GM12875 (cell line): ENCODE data around the gene IFTAP.

Source experiments
- H3K4me3 ChIP-seq: one replicate; pipeline ENCODE4 v1.5.1; 2011; ENCODE audit warnings: low read depth, low read length, control low read depth
- TF ChIP-seq, protein P1 (sequence below): IDR thresholded peaks from 2 replicates; pipeline ENCODE4 v1.5.1; 2011; ENCODE audit warnings: low read depth, mild to moderate bottlenecking, control low read depth, inconsistent platforms, low read length, moderate library complexity, borderline replicate concordance; ENCODE audit not compliant: insufficient read depth

IFTAP gene

DNA sequence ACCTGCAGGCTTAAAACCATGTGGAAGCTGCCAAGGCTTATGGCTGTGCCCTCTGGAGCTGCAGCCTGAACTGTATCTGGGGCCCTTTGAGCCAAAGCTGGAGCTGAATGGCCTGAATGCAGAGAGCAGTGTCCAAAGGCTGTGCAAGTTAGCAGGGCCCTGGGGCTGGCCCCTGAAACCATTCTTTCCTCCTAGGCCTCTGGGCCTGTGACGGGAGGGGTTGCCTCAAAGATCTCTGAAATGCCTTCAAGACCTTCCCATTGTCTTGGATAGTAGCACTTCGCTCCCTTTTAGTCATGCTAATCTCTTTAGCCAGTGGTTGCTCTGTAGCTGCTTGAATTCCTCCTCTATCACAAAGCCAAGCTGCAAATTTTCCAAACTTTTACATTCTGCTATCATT, 12.8 kb upstream of the IFTAP start:
- H3K4me3 ChIP-seq: no peak overlapping the region
- TF ChIP-seq, protein P1, sequence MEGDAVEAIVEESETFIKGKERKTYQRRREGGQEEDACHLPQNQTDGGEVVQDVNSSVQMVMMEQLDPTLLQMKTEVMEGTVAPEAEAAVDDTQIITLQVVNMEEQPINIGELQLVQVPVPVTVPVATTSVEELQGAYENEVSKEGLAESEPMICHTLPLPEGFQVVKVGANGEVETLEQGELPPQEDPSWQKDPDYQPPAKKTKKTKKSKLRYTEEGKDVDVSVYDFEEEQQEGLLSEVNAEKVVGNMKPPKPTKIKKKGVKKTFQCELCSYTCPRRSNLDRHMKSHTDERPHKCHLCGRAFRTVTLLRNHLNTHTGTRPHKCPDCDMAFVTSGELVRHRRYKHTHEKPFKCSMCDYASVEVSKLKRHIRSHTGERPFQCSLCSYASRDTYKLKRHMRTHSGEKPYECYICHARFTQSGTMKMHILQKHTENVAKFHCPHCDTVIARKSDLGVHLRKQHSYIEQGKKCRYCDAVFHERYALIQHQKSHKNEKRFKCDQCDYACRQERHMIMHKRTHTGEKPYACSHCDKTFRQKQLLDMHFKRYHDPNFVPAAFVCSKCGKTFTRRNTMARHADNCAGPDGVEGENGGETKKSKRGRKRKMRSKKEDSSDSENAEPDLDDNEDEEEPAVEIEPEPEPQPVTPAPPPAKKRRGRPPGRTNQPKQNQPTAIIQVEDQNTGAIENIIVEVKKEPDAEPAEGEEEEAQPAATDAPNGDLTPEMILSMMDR: no peak

DNA sequence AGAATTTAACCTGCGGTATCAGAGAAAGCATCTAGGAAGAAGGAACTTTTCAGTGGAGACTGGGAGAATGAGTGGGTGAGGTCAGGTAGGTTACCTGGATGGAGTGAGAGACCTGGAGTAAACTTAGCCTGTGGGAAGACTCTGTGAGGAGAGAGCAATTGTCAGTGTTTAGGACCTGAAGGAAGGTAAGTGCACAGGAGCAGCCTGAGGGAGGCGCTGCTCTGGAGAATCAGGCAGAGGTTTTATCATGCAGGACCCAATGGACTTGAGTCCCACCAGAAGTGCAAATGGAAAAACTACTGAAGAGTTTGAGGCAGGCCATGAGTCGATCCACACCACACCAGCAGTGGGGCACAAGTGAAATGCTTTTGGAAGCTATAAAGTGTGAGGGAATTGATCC, 10.6 kb upstream of the IFTAP start:
- TF ChIP-seq, protein P1: no peak
- H3K4me3 ChIP-seq: no peak overlapping the region

DNA sequence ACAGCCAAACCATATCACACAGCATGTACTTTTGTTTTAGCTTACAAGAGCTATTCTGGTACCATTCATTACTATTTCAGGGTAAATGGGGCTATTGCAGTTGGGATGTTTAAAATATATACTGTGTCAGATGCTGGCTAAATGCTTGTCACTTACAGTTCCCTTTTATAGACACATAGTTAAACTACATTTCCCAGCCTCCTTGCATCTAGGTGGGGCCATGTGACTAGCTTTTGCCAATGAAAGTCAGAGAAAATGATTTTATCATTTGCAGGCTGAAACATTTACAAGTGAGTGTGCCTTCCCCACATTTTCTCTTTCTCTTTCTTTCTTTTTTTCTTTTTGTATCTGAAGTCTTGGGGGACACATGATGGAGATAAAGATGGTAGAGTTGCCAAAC, 7.8 kb upstream of the IFTAP start:
- TF ChIP-seq, protein P1: no peak

DNA sequence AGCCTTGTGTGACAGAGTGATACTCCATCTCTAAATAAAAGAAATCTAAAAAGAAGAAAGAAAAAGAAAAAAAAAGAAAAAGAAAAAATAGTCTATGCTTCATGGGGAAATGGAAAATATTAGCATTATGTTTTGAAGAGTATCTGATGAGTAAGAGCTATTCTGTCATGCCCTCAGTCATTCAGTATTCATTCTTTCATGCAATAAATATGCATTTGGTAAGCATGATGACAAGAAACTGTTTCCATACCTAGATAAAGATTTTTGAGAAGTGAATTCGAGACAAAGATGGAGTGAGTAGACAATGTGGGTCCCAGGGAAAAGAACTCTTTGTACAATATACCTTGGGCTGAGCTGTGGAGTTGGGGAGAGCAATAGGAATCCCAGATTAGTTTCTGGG, 6.2 kb upstream of the IFTAP start:
- TF ChIP-seq, protein P1: no peak

More for the DNA sequence above, 7.8 kb upstream of the IFTAP start:
- no peak overlapping the region for H3K4me3 ChIP-seq

DNA sequence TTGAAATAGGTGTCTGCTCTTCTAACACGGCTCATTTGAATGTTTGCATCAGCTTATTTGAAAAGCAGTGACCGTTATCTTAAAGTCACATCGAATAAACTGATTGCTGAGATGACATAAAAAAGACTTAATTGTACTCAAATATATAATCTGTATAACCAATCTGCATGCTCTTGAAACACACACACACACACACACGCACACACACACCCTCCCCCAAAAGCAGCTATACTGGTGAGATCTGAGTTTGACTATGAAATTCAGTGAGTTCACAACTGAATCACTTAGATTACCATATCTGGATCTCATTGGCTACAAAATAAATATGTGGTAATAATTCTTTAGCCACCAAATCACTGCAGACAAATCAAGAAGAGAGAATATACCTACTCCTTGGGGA, 3.8 kb upstream of the IFTAP start:
- TF ChIP-seq, protein P1: no peak
- no peak overlapping the region for H3K4me3 ChIP-seq

More for the DNA sequence above, 6.2 kb upstream of the IFTAP start:
- H3K4me3 ChIP-seq: no peak overlapping the region

DNA sequence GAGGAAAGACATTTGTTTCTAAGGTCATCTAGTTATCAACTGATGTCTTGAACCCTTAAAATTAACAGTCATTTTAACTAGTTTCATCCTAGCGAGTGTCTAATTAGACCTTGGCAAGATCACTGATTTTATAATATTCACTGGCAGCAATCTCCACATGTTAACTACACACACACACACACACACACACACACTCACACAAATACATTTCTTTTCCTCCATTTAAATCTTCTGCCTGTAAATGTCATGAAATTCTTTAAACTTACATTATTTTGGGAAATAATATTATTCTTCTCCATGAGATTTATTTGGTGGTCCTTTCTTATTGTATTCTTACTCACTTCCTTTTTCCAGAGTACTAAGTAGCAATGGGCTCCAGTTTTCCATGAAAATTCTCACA, 2.9 kb upstream of the IFTAP start:
- no peak overlapping the region for H3K4me3 ChIP-seq

DNA sequence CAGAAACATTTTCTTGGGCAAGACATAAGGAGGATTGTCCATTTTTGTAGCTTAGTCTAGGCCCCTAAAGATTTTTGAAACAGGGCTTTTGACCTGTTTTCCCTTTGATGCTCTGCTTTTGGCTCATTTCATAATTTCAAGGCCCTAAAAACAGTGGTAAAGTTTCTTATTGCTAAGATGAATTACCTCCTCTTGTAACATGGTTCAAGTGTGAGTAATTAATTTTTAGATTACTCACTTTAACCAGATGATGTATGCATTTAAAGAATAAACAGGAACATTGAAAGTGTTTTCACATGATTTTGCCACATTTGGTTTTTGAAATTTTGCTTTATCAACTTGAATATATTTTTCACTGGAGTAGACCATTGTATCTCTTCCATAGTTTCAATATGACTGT, 2.6 kb downstream of the IFTAP start:
- no peak overlapping the region for H3K4me3 ChIP-seq
- TF ChIP-seq, protein P1: no peak

More for the DNA sequence above, 2.9 kb upstream of the IFTAP start:
- TF ChIP-seq, protein P1: no peak
